NOMO-1 treated with DMSO at 0.1 percent for 48 hours (cell line): ENCODE results near the gene CGB7.

Experiments
- DNase-seq: peaks from one replicate; lab custom pipeline; 2025; ENCODE audit not compliant: unreplicated experiment; lab: John Stamatoyannopoulos, UW

Gene CGB7

GRCh38 chr19:49017041-49017665 is 40.4 kb downstream of the CGB7 start, which contains the start of gene LHB:
Gene LHB, minus strand, starts transcription at chr19:49017091. Its CDS starts 10 bp downstream, at chr19:49017081.
- no peak for DNase-seq

- DNase-seq = no peak
These were observed 41.3 kb downstream of the CGB7 start for GRCh38 chr19:49016067-49016839.

GRCh38 chr19:49014870-49015255 is 42.7 kb downstream of the CGB7 start:
- no peak for DNase-seq

- DNase-seq = no peak
These were observed 43.3 kb downstream of the CGB7 start for GRCh38 chr19:49014123-49014869.

GRCh38 chr19:49011194-49011593 is 46.4 kb downstream of the CGB7 start:
- no peak for DNase-seq

GRCh38 chr19:49010453-49010852 is 47.1 kb downstream of the CGB7 start:
- no peak for DNase-seq

GRCh38 chr19:49009828-49010227 is 47.7 kb downstream of the CGB7 start:
- no peak for DNase-seq

GRCh38 chr19:49006905-49007304 is 50.6 kb downstream of the CGB7 start:
- DNase-seq = no peak

GRCh38 chr19:49004964-49005614 is 52.5 kb downstream of the CGB7 start:
- DNase-seq = no peak
